HFFc6 (cell line): ENCODE data around the gene TIAL1. TPM values are rescaled to one million over a fixed set of nuclear protein-coding genes. Genes with fewer than 3 reads are reported as not detected.

Experiments
- DNase-seq: peaks from one replicate; pipeline ENCODE4 v3.0.0-alpha.2; 2018
- H3K27ac Mint-ChIP-seq: 2 replicates; pipeline ENCODE4 v1.8.0; 2020; ENCODE audit warnings: mild to moderate bottlenecking, mixed read lengths
- H3K27me3 Mint-ChIP-seq: 2 replicates; pipeline ENCODE4 v1.8.0; 2021; ENCODE audit warnings: mild to moderate bottlenecking, moderate library complexity, mixed read lengths; ENCODE audit not compliant: insufficient read depth
- H3K36me3 Mint-ChIP-seq: 2 replicates; pipeline ENCODE4 v1.8.0; 2021; ENCODE audit warnings: low read depth, mixed read lengths
- H3K4me1 Mint-ChIP-seq: 2 replicates; pipeline ENCODE4 v1.8.0; 2020; ENCODE audit warnings: low read depth, mixed read lengths
- H3K4me3 Mint-ChIP-seq: 2 replicates; pipeline ENCODE4 v1.8.0; 2020; ENCODE audit warnings: mild to moderate bottlenecking, moderate library complexity, mixed read lengths
- H3K9me3 Mint-ChIP-seq: 2 replicates; pipeline ENCODE4 v1.8.0; 2020; ENCODE audit warnings: mild to moderate bottlenecking, mixed read lengths
- total RNA-seq, 6 experiments: library from RNA; stranded (reverse); fragmentation: NEBNext Ultra II Directional; extraction: Animal tissue kit (Norgen Biotek cat#: 25700); gene quantifications; 2 replicates in 1 of 6; 3 replicates in 5 of 6; pipeline ENCODE4 v1.2.3, GENCODE V29; 2021
- TF ChIP-seq, protein P1 (sequence below): fragments of 200-600 bp; sonication (generic); IDR thresholded peaks from 2 replicates; pipeline ENCODE4 v1.5.0; 2021; ENCODE audit warnings: antibody characterized with exemption, mild to moderate bottlenecking

Gene TIAL1
- total RNA-seq, 6 experiments from 2014 or later: 129 to 149 (median 134) TPM

DNA sequence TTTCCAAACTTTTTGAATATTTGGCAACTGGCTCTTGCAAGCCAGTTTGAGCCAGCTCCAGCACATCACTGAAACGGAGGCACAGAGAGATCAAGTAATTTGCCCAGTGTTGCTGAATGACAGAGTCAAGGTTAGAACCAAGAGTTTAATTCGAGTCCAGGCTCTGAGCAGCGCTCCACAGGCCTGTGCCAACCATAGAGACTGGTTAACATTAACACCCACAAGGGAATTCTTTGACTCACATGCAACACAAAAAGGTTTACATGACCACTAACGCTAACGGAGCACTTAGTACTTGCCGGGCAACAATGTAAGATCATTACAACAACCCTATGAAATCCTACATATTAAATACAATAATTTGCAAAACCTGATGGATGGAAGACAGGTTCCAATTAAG, 55.7 kb downstream of the TIAL1 start:
- H3K27me3 Mint-ChIP-seq: peaks cover 7% of the 10 kb centered on the region
- peak; percentile 31 for DNase-seq
- H3K4me1 Mint-ChIP-seq: peaks cover 77% of the 10 kb centered on the region
- TF ChIP-seq, protein P1, sequence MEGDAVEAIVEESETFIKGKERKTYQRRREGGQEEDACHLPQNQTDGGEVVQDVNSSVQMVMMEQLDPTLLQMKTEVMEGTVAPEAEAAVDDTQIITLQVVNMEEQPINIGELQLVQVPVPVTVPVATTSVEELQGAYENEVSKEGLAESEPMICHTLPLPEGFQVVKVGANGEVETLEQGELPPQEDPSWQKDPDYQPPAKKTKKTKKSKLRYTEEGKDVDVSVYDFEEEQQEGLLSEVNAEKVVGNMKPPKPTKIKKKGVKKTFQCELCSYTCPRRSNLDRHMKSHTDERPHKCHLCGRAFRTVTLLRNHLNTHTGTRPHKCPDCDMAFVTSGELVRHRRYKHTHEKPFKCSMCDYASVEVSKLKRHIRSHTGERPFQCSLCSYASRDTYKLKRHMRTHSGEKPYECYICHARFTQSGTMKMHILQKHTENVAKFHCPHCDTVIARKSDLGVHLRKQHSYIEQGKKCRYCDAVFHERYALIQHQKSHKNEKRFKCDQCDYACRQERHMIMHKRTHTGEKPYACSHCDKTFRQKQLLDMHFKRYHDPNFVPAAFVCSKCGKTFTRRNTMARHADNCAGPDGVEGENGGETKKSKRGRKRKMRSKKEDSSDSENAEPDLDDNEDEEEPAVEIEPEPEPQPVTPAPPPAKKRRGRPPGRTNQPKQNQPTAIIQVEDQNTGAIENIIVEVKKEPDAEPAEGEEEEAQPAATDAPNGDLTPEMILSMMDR: no peak
- no peaks in the 10 kb centered on the region for H3K9me3 Mint-ChIP-seq
- H3K27ac Mint-ChIP-seq: peak overlapping the region; percentile 60
- H3K4me3 Mint-ChIP-seq: peak overlapping the region; percentile 88
- H3K36me3 Mint-ChIP-seq: no peaks in the 10 kb centered on the region

- H3K27me3 Mint-ChIP-seq: peaks cover 7% of the 10 kb centered on the region
- no peaks in the 10 kb centered on the region; the same call in 1 of the 2 replicates for H3K36me3 Mint-ChIP-seq
- peak overlapping the region; percentile 61 for H3K4me3 Mint-ChIP-seq
- H3K4me1 Mint-ChIP-seq: peaks cover 77% of the 10 kb centered on the region
- peak overlapping the region; percentile 60 for H3K27ac Mint-ChIP-seq
- no peaks in the 10 kb centered on the region for H3K9me3 Mint-ChIP-seq
- TF ChIP-seq, protein P1: no peak
- no peak for DNase-seq
These were observed 56.7 kb downstream of the TIAL1 start for GRCh38 chr10:119540038-119540437.

DNA sequence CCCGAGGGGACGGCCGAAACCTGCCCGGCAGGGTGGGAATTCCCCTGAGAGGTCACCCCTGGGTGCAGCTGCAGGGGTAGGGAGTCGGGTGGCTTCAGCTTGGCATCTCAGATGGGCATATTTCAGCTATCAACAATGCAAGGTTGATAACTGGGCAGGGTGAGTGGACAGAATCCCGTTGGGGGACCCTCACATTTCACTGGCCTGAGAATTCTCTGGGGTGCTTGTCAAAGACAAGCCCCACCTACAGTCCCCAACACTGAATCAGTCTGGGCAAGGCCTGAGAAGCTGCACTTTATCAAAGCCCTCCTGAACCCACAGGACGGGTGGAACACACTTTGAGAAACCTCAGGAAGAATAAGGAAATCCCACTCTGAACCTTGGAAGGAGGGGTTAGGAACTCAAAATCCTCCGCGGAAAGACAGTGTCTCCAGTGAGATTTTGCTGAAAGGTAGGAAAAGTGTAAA, 57.4 kb downstream of the TIAL1 start:
- TF ChIP-seq, protein P1: no peak
- Mint-ChIP-seq H3K4me3 (peak overlapping the region; percentile 38), H3K27me3 (peaks cover 7% of the 10 kb centered on the region), H3K4me1 (peaks cover 78% of the 10 kb centered on the region), H3K36me3 (no peaks in the 10 kb centered on the region; the same call in 1 of the 2 replicates), H3K27ac (peak overlapping the region; percentile 79), H3K9me3 (no peaks in the 10 kb centered on the region)
- no peak for DNase-seq

- Mint-ChIP-seq H3K4me1 (peaks cover 73% of the 10 kb centered on the region), H3K27ac (peak overlapping the region; percentile 79), H3K4me3 (peak overlapping the region; percentile 30; the same call in 1 of the 2 replicates), H3K9me3 (no peaks in the 10 kb centered on the region), H3K27me3 (peaks cover 7% of the 10 kb centered on the region), H3K36me3 (no peaks in the 10 kb centered on the region; the same call in 1 of the 2 replicates)
- DNase-seq: no peak
- TF ChIP-seq, protein P1: peak; percentile 34; the same call in 1 of the 2 replicates
These were observed 58.0 kb downstream of the TIAL1 start for GRCh38 chr10:119538632-119539358.

- peaks cover 72% of the 10 kb centered on the region for H3K4me1 Mint-ChIP-seq
- H3K4me3 Mint-ChIP-seq: no peak overlapping the region; the same call in 1 of the 2 replicates
- H3K27ac Mint-ChIP-seq: peak overlapping the region; percentile 79
- TF ChIP-seq, protein P1: no peak
- no peak for DNase-seq
- H3K27me3 Mint-ChIP-seq: peaks cover 2% of the 10 kb centered on the region
- H3K36me3 Mint-ChIP-seq: no peaks in the 10 kb centered on the region; the same call in 1 of the 2 replicates
- H3K9me3 Mint-ChIP-seq: no peaks in the 10 kb centered on the region
These were observed 58.7 kb downstream of the TIAL1 start for GRCh38 chr10:119537953-119538630.
